ENCODE measurements around the gene SIRT6.
"Not testable (repeated sequence)": the region's sequence is repeated elsewhere in the genome, so short reads cannot be mapped to it uniquely, and the experiment has no call there.

The SIRT6 gene

DNA sequence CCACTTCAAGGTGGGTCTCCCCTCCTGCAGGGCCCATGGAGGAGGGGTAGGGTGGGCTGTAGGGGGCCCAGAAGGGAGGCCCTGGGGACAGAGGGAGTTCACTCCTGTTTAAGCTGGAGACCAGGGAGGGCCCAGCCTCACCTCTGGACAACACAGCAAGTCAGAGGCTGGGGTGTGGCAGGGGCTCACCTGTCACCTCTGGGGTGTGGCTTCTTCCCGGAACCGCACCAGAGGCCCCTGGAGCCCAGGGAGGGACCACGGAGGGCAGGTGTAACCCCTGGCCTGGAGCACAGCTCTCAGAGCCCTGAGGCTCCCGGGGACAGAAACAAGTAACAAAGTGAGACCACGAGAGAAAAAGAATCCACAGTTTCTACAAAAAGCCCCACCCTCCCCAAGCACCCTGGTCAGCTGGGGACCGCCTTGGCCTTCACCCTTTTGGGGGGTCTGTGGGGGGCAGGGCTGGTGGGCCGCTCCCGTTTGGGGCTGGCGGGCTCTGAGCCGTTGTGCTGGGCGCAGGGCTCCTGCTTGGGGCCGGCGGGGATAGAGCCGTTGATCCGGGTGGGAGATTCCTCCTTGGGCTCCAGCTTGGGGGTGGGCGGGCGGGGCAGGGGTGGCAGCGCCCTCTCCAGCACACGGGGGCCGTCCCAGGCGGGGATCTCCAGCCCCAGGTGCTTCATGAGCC is 8.0 kb downstream of the SIRT6 start:
- no peak for DNase-seq (ENCODE audit: low spot score)

DNA sequence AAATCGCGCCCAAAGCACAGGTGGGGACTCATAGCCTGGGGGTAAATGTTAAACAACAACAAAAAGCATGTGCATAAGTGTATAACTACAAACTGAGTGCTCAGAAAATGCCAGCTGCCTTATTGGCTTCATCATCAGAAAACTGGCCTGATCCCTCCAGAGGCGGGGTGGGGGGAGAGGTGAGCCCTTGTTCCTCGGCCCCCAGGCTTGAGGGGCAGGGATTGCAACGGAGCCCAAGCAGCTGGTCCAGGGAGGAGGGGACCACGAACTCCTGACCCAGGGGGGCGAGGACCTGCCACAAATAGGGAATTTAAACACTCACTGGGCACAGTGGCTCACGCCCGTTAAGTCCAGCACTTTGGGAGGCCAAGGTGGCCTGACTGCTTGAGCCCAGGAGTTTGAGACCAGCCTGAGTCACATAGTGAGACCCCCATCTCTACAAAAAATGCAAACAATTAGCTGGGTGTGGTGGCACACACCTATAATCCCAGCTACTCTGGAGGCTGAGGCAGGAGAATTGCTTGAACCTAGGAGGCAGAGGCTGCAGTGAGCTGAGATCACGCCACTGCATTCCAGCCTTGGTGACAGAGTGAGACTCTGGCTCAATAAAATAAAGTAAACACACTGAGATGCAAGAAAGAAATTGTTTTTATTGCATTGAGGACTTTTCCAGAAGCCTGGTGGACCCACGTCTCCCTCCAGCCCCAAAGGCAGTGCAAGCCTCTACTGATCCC is 8.7 kb downstream of the SIRT6 start:
- no peak for DNase-seq (ENCODE audit: low spot score)

DNA sequence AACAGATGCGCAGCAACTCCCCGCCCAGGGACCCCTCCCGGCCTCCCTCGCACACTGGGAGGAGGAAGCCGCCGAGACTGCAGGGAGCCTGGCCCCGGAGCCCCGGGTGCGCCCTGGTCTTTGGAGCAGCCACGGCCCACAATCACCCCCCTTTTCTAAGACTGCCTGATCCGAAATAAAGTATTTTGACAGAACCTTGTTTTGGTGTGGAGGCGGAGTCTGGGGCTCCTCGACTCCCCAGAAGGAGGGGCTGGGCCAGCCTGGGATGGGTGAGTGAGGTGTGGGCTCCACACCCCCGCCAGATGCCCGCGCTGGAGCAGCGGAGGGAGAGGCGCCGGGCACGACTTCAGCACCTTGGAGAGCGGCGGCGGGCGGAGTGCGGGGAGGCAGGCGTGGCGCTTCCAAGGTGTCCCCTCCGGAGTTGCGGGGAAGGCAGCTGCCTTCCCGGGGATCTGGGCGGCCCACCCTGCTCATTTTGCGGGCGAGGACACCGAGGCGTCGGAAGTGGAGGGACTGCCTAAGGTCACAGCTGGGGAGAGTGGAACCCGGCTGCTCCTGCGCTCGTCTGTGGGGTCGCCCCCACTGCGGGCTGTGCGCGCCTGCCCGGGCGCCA is 9.4 kb downstream of the SIRT6 start:
- DNase-seq (ENCODE audit: low spot score), result peak; percentile 62

DNA sequence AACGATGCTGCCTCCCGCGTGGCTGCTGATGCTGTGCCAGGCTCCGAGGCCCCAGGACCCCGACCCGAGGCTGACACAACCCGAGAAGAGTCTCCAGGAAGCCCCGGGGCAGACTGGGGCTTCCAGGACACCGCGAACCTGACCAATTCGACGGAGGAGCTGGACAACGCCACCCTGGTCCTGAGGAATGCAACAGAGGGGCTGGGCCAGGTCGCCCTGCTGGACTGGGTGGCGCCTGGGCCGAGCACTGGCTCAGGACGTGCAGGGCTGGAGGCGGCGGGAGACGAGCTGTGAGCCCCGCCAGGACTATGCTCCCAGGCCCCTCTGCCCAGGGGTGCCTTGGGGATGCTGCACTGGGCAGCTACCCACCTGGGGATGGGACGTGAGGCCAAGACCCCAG is 10.7 kb downstream of the SIRT6 start:
- DNase-seq (ENCODE audit: low spot score), result no peak

DNA sequence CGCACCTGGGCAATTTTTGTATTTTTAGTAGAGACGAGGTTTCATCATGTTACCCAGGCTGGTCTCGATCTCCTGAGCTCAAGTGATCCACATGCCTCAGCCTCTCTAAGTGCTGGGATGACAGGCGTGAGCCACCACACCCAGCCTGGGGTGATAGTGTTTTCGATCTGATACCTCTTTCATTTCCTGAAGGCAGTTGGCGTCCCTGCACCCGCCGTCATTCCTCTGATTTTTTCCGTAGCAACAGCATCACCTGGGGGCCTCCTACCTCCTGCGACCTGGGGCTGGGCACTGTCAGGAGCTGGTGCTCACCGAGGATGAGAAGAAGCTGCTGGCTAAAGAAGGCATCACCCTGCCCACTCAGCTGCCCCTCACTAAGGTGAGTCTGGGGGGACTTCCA is 18.1 kb downstream of the SIRT6 start:
- no peak for DNase-seq (ENCODE audit: low spot score)

DNA sequence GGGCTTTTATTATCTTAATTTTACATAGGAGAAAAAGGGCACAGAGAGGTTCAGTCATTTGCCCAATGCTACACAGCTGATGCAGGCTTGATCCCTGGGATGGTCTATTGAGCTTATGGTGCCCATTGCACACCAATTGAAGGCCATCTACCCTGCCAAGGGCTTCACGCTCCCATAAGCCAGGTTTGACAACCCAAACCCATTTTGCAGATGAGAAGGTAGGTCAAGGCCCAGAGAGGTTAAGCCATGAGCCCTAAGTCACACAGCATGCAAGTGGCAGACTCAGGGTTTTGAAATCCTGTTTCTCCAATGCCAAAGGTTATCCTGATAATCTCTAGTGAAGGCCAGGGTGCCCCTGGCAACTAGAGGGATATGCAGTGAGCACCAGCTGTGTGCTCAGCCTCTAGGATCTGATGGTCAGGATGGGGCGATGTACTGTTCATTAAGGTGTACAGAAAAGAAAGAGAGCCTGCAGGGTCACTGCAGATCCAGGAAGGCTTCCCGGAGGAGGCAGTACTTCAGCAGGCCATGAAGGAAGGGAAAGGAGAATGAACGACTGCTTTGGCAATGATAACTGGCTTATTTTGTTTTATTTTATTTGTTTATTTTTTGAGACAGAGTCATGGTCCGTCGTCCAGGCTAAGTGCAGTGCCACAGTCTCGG is 20.8 kb downstream of the SIRT6 start:
- DNase-seq (ENCODE audit: low spot score), result no peak

DNA sequence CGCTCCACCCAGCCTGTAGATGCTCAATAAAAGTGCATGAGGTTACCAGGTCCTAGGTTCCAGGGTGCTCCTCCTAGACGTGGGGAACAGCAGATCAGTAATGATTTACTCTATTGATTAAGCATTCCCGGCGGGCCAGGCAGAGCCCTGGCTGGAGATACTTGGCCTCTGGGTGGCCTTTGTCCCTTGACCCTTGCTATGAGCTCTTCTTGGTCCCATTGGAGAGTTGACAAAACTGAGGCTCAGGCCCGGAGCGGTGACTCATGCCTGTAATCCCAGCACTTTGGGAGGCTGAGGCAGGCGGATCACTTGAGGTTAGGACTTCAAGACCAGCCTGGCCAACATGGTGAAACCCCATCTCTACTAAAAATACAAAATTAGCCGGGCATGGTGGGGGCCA is 24.4 kb downstream of the SIRT6 start:
- not testable (repeated sequence) for DNase-seq (ENCODE audit: low spot score)

DNA sequence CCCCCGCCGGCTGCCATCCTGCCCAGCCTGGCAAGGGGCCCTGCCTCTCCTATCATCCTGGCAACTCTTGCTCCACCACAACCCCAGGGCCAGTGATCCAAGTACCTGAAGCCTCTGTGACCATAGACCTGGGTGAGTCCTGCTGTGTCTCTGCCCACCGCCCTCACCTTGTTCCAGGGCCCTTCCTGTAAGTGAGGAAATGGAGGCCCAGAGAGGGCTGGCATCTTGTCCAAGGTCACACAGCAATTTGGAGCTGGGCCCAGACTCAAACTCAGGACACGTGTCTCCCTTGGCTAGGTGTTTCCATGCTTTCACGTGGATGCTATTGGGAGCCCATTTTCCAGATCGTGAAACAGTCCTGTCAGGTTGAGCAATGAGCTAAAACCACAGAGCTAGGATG is 25.2 kb downstream of the SIRT6 start:
- DNase-seq (ENCODE audit: low spot score), result no peak

GRCh38 chr19:4154571-4155312 is 27.6 kb downstream of the SIRT6 start:
- DNase-seq (ENCODE audit: low spot score), result no peak

- no peak for DNase-seq (ENCODE audit: low spot score)
These were observed 29.9 kb downstream of the SIRT6 start for GRCh38 chr19:4152241-4152998.

- DNase-seq (ENCODE audit: low spot score), result no peak
These were observed 30.7 kb downstream of the SIRT6 start for GRCh38 chr19:4151623-4152022.

GRCh38 chr19:4149518-4150288 is 32.7 kb downstream of the SIRT6 start:
- DNase-seq (ENCODE audit: low spot score), result no peak

GRCh38 chr19:4144666-4145249 is 37.6 kb downstream of the SIRT6 start:
- DNase-seq (ENCODE audit: low spot score), result peak; percentile 70

DNA sequence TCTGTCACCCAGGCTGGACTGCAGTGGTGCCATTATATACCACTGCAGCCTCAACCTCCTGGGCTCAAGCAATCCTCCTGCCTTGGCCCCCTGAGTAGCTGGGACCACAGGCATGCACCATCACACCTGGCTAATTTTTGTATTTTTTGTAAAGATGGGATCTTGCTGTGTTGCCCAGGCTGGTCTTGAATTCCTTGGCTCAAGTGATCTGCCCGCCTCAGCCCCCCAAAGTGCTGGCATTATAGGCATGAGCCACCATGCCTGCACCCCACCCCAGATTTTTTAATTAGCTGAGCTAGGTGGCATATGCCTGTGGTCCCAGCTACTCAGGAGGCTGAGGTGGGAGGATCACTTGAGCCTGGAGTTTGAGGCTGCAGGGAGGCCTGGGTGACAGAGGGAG is 39.4 kb downstream of the SIRT6 start:
- DNase-seq (ENCODE audit: low spot score), result not testable (repeated sequence)

DNA sequence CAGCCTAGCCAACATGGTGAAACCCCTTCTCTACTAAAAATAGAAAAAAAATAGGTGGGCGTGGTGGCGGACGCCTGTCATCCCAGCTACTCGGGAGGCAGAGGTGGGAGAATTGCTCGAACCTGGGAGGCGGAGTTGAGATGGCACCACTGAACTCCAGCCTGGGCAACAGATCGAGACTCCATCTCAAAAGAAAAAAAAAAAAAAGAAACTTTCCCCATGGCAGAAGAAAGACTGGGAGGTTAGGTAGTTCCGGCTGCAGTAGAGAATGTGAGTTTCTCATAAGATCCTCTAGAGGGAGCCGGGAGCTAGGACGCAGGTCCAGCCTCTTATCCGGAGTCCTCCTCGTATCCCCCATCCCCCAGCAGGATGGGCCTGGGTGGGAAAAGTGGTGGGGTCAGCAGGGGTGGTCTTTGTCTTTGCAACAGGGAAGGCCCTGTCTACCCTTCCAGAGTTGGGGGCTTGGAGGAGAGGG is 42.1 kb downstream of the SIRT6 start:
- peak; percentile 84 for DNase-seq (ENCODE audit: low spot score)

- DNase-seq (ENCODE audit: low spot score), result peak; percentile 81
These were observed 42.6 kb downstream of the SIRT6 start for GRCh38 chr19:4139614-4140236.

GRCh38 chr19:4138445-4138844 is 43.9 kb downstream of the SIRT6 start:
- DNase-seq (ENCODE audit: low spot score), result no peak

GRCh38 chr19:4136680-4137088 is 45.7 kb downstream of the SIRT6 start:
- DNase-seq (ENCODE audit: low spot score), result no peak

- not testable (repeated sequence) for DNase-seq (ENCODE audit: low spot score)
These were observed 47.0 kb downstream of the SIRT6 start for GRCh38 chr19:4135386-4135785.

Data from AG08395 (cell line).